GM19023 (cell line): ENCODE data around the gene CA5A.

ENCODE experiments used
- ATAC-seq: cut with Tn5 transposase; IDR thresholded peaks from one replicate; pipeline ENCODE4 v1.9.1; 2021; ENCODE audit warnings: mild to moderate bottlenecking, moderate library complexity; ENCODE audit not compliant: unreplicated experiment

The CA5A gene

GRCh38 chr16:87841340-87842208 lies 94.8 kb downstream of the CA5A start:
- no peak for ATAC-seq

GRCh38 chr16:87840271-87840978 lies 95.9 kb downstream of the CA5A start:
- no peak for ATAC-seq

DNA sequence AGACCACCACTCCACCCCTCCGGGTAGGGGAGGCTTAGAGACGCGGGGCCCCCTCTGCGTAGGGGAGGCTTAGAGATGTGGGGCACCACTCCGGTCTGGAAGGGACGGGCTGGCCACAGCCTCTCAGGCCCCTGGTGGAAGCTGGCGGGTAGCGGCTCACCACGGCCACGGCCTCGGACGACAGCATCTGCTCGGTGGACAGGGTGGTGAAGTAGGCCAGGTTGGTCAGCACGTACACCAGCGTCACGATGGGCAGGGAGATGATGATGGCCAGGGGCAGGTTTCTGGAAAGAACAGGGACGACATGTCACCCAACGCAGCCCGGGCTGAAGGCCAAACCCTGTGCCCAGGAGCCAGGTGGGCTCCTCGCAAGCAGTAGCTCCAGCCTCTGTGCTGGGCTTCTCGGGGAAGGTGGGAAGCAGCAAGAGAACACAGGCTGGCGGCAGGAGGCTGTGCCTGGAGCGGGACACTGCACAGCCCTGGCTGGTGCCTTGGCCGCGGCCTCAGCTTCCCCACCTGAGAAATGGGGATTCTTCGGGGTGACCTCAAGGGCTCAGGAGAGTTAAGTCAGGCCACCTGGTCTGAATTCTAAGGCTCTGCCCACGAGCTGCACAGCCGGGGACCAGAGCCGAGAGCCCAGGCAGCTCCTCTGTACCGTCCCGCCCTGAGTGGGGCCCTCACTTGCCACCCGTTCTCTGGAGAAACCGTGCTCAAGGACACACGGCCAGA lies 96.6 kb downstream of the CA5A start:
- ATAC-seq, result no peak

- ATAC-seq, result no peak
Measured at GRCh38 chr16:87838643-87839541, 97.4 kb downstream of the CA5A start.
